H1 (cell line): ENCODE data around the gene SLC1A2. TPM values are rescaled to one million over a fixed set of nuclear protein-coding genes. Genes with fewer than 3 reads are reported as not detected.

Source experiments
- CTCF ChIA-PET: fragments of 300-600 bp; sonication (Branson Sonifier 250); formaldehyde crosslinking; loops from one replicate; lab custom pipeline; 2021; ENCODE audit not compliant: partially characterized antibody; lab: Charles Lee
- POLR2A ChIA-PET: fragments of 300-600 bp; sonication (Branson Sonifier 250); formaldehyde crosslinking; loops from one replicate; lab custom pipeline; 2021; ENCODE audit warnings: inconsistent platforms; ENCODE audit not compliant: partially characterized antibody; lab: Charles Lee
- DNase-seq, 2 experiments: peaks; one replicate each; pipeline versions ENCODE4 v3.0.0 to v3.0.0-alpha.2; 2010 to 2022; ENCODE audit warnings: low spot score in 2 of 2, low read depth in 1 of 2, mixed read lengths in 1 of 2
- FAIRE-seq: peaks from 2 replicates; lab custom pipeline; 2011; peaks lifted over from hg19 to GRCh38; lab: Jason Lieb, UNC
- H2AFZ ChIP-seq: 2 replicates; pipeline ENCODE4 v1.8.1; 2012; ENCODE audit warnings: low read length, inconsistent platforms
- H2AK5ac ChIP-seq: 2 replicates; pipeline ENCODE4 v1.6.1; 2013; ENCODE audit warnings: low read depth, low read length
- H2BK120ac ChIP-seq: replicated peaks from 2 replicates; pipeline ENCODE3; 2013; ENCODE audit warnings: low read depth, low read length, inconsistent platforms
- H2BK12ac ChIP-seq: 2 replicates; pipeline ENCODE4 v1.6.1; 2013; ENCODE audit warnings: low read depth, low read length
- H2BK15ac ChIP-seq: 2 replicates; pipeline ENCODE4 v1.6.1; 2013; ENCODE audit warnings: low read length
- H2BK20ac ChIP-seq: 2 replicates; pipeline ENCODE4 v1.6.1; 2013; ENCODE audit warnings: low read length
- H2BK5ac ChIP-seq: 2 replicates; pipeline ENCODE4 v1.6.1; 2013; ENCODE audit warnings: low read depth, low read length
- H3K14ac ChIP-seq: 2 replicates; pipeline ENCODE4 v1.6.1; 2013; ENCODE audit warnings: inconsistent platforms; ENCODE audit not compliant: insufficient read length
- H3K18ac ChIP-seq: 2 replicates; pipeline ENCODE4 v1.6.1; 2013; ENCODE audit warnings: low read length; ENCODE audit errors: extremely low read depth
- H3K23ac ChIP-seq: 2 replicates; pipeline ENCODE4 v1.6.1; 2013; ENCODE audit warnings: inconsistent platforms; ENCODE audit not compliant: insufficient read length
- H3K23me2 ChIP-seq: 2 replicates; pipeline ENCODE4 v1.6.1; 2013; ENCODE audit warnings: low read depth, low read length
- H3K27ac ChIP-seq: 2 replicates; pipeline ENCODE4 v1.6.1; 2011; ENCODE audit warnings: low read depth, low read length, inconsistent platforms
- H3K27me3 ChIP-seq, 4 experiments: replicated peaks in 1 of 4; 1 replicate in 1 of 4; 2 replicates in 3 of 4; pipeline versions ENCODE4 v1.6.1 to v1.8.1; 2011 to 2013; ENCODE audit warnings: low read length in 3 of 4, mild to moderate bottlenecking in 3 of 4, inconsistent platforms in 2 of 4, mixed read lengths in 2 of 4, moderate library complexity in 1 of 4; ENCODE audit not compliant: control insufficient read depth in 3 of 4, insufficient read depth in 3 of 4; ENCODE audit errors: extremely low read depth in 1 of 4
- H3K36me3 ChIP-seq, 4 experiments: 2 replicates each; pipeline versions ENCODE4 v1.6.1 to v1.8.1; 2011 to 2013; ENCODE audit warnings: mild to moderate bottlenecking in 4 of 4, low read length in 3 of 4, moderate library complexity in 2 of 4, control low read depth in 1 of 4, inconsistent platforms in 1 of 4; ENCODE audit not compliant: insufficient read depth in 4 of 4, control insufficient read depth in 2 of 4
- H3K4ac ChIP-seq: replicated peaks from 2 replicates; pipeline ENCODE3; 2013; ENCODE audit warnings: low read length, low read depth, mixed read lengths, inconsistent platforms; ENCODE audit not compliant: insufficient read length
- H3K4me1 ChIP-seq, 4 experiments: replicated peaks in 1 of 4; 1 replicate in 1 of 4; 2 replicates in 3 of 4; pipeline versions ENCODE4 v1.6.1 to v1.8.1; 2011 to 2013; ENCODE audit warnings: low read length in 3 of 4, inconsistent platforms in 2 of 4, mixed read lengths in 1 of 4; ENCODE audit not compliant: insufficient read depth in 4 of 4, control insufficient read depth in 3 of 4
- H3K4me2 ChIP-seq, 2 experiments: 2 replicates each; pipeline versions ENCODE4 v1.6.1 to v1.8.1; 2011 to 2013; ENCODE audit warnings: low read depth in 2 of 2, low read length in 2 of 2, control low read depth in 1 of 2, inconsistent platforms in 1 of 2, mild to moderate bottlenecking in 1 of 2; ENCODE audit not compliant: insufficient read depth in 1 of 2
- H3K4me3 ChIP-seq, 4 experiments: fragments of 200-600, 300-600 bp in 1 of 4; sonication (generic), shearing (Covaris generic), sonication (Bioruptor Twin) in 1 of 4; 2 replicates each; pipeline versions ENCODE4 v1.5.1 to v1.8.1; 2011 to 2016; ENCODE audit warnings: low read length in 4 of 4, low read depth in 3 of 4, control low read depth in 2 of 4, inconsistent platforms in 2 of 4, mild to moderate bottlenecking in 2 of 4, mixed read lengths in 1 of 4, moderate library complexity in 1 of 4; ENCODE audit not compliant: insufficient read depth in 2 of 4; ENCODE audit errors: extremely low read depth in 1 of 4
- H3K56ac ChIP-seq: replicated peaks from 2 replicates; pipeline ENCODE3; 2013; ENCODE audit warnings: low read depth, mild to moderate bottlenecking, mixed read lengths, low read length, inconsistent platforms; ENCODE audit not compliant: insufficient read length
- H3K79me1 ChIP-seq: 2 replicates; pipeline ENCODE4 v1.6.1; 2013; ENCODE audit warnings: low read depth, low read length, control low read depth
- H3K79me2 ChIP-seq, 2 experiments: 2 replicates each; pipeline versions ENCODE4 v1.6.1 to v1.8.1; 2012 to 2013; ENCODE audit warnings: low read length in 2 of 2, mild to moderate bottlenecking in 2 of 2, inconsistent platforms in 1 of 2; ENCODE audit not compliant: insufficient read depth in 2 of 2, control insufficient read depth in 1 of 2
- H3K9ac ChIP-seq, 4 experiments: replicated peaks in 1 of 4; 1 replicate in 1 of 4; 2 replicates in 3 of 4; pipeline versions ENCODE4 v1.6.1 to v1.8.1; 2011 to 2013; ENCODE audit warnings: low read depth in 3 of 4, low read length in 3 of 4, control low read depth in 2 of 4, mild to moderate bottlenecking in 2 of 4, moderate library complexity in 2 of 4, inconsistent platforms in 1 of 4; ENCODE audit errors: extremely low read depth in 1 of 4
- H3K9me3 ChIP-seq, 2 experiments: 2 replicates each; pipeline versions ENCODE4 v1.6.1 to v1.8.1; 2012 to 2013; ENCODE audit warnings: mild to moderate bottlenecking in 2 of 2, moderate library complexity in 2 of 2, control low read depth in 1 of 2, inconsistent platforms in 1 of 2, low read depth in 1 of 2, low read length in 1 of 2, mixed read lengths in 1 of 2; ENCODE audit not compliant: insufficient read depth in 2 of 2
- H4K20me1 ChIP-seq, 2 experiments: replicated peaks in 1 of 2; 2 replicates each; pipeline versions ENCODE3 to v1.8.1; 2011 to 2013; ENCODE audit warnings: inconsistent platforms in 2 of 2, low read length in 2 of 2, mild to moderate bottlenecking in 1 of 2; ENCODE audit not compliant: insufficient read depth in 2 of 2, control insufficient read depth in 1 of 2
- H4K5ac ChIP-seq: 2 replicates; pipeline ENCODE4 v1.6.1; 2013; ENCODE audit warnings: low read length, low read depth, mixed read lengths, inconsistent platforms; ENCODE audit not compliant: insufficient read length
- H4K8ac ChIP-seq: 2 replicates; pipeline ENCODE4 v1.8.0; 2013; ENCODE audit warnings: mild to moderate bottlenecking, moderate library complexity, low read length, inconsistent platforms; ENCODE audit not compliant: insufficient read depth; ENCODE audit errors: extremely low read depth
- H4K91ac ChIP-seq: replicated peaks from 2 replicates; pipeline ENCODE3; 2013; ENCODE audit warnings: low read length, mixed read lengths, inconsistent platforms; ENCODE audit not compliant: insufficient read length
- ASH2L ChIP-seq: fragments of 200-600, 300-600 bp; sonication (generic); IDR thresholded peaks from one replicate; pipeline ENCODE4 v1.7.1; 2017; ENCODE audit warnings: low read length
- BCL11A ChIP-seq, 2 experiments: IDR thresholded peaks; one replicate each; pipeline ENCODE4 v1.6.1; 2011; ENCODE audit warnings: low read depth in 2 of 2, low read length in 2 of 2, mild to moderate bottlenecking in 2 of 2
- CHD1 ChIP-seq: IDR thresholded peaks from 2 replicates; pipeline ENCODE4 v1.6.1; 2012; ENCODE audit warnings: low read depth, low read length, improper control_type of control experiment
- CTCF ChIP-seq, 3 experiments: IDR thresholded peaks; 1 replicate in 2 of 3; 2 replicates in 1 of 3; pipeline versions ENCODE4 v1.5.1 to v1.6.1; 2011; ENCODE audit warnings: low read length in 3 of 3, mild to moderate bottlenecking in 3 of 3, inconsistent platforms in 2 of 3, low read depth in 1 of 3, moderate library complexity in 1 of 3; ENCODE audit not compliant: insufficient read depth in 1 of 3; ENCODE audit errors: control extremely low read depth in 1 of 3
- FOSL1 ChIP-seq: IDR thresholded peaks from 2 replicates; pipeline ENCODE4 v1.6.1; 2011; ENCODE audit warnings: mild to moderate bottlenecking, low read depth, low read length, moderate library complexity; ENCODE audit not compliant: insufficient read depth
- GTF2F1 ChIP-seq: IDR thresholded peaks from 2 replicates; pipeline ENCODE4 v1.6.1; 2012; ENCODE audit warnings: low read depth, low read length, improper control_type of control experiment, borderline replicate concordance
- JUND ChIP-seq: IDR thresholded peaks from 2 replicates; pipeline ENCODE4 v1.6.1; 2011; ENCODE audit warnings: mild to moderate bottlenecking, improper control_type of control experiment, low read length
- KDM5A ChIP-seq: fragments of 200-600 bp; IDR thresholded peaks from 2 replicates; pipeline ENCODE4 v1.7.1; 2012; ENCODE audit warnings: mild to moderate bottlenecking, low read length, inconsistent platforms, mixed read lengths
- PHF8 ChIP-seq: fragments of 200-600 bp; sonication (generic); conservative IDR thresholded peaks from 2 replicates; pipeline ENCODE4 v1.7.1; 2012; ENCODE audit warnings: low read depth, mild to moderate bottlenecking, inconsistent platforms, low read length, moderate library complexity
- SP2 ChIP-seq: IDR thresholded peaks from 2 replicates; pipeline ENCODE4 v1.6.1; 2012; ENCODE audit warnings: mild to moderate bottlenecking, low read length, inconsistent platforms
- TCF12 ChIP-seq: IDR thresholded peaks from 2 replicates; pipeline ENCODE4 v1.6.1; 2011; ENCODE audit warnings: low read depth, mild to moderate bottlenecking, low read length
- WGBS, 2 experiments: shearing (Covaris generic) in 1 of 2; methylation state at CpG; one replicate each; pipeline versions ENCODE4 v1.1.6 to v1.1.7; 2013 to 2015; ENCODE audit warnings: low lambda C conversion rate in 2 of 2, mixed read lengths in 2 of 2, inconsistent platforms in 1 of 2, low coverage in 1 of 2, missing lambda C conversion rate in 1 of 2; ENCODE audit not compliant: insufficient replicate concordance in 2 of 2, insufficient coverage in 1 of 2, insufficient read length in 1 of 2; ENCODE audit errors: extremely low coverage in 1 of 2, missing lambda C conversion rate in 1 of 2; 5-methylcytosine and 5-hydroxymethylcytosine counted together
- polyA plus RNA-seq, 7 experiments: library from polyadenylated mRNA; depleted of rRNA in 3 of 7; stranded (reverse) in 5 of 7; unstranded in 2 of 7; fragments of >200 nt in 5 of 7; fragments of 200-250 nt in 2 of 7; gene quantifications; 1 replicate in 5 of 7; 2 replicates in 1 of 7; 4 replicates in 1 of 7; pipeline versions ENCODE4 v1.2.1 to v1.2.3, GENCODE V29; 2011 to 2013; ENCODE audit warnings: missing spikeins in 2 of 7, mixed read lengths in 2 of 7
- total RNA-seq: library from RNA; stranded (reverse); fragmentation: NEBNext Ultra II Directional; extraction: Animal tissue kit (Norgen Biotek cat#: 25700); gene quantifications from 2 replicates; pipeline ENCODE4 v1.2.1, GENCODE V29; 2021
- TF ChIP-seq, protein P1 (sequence below): IDR thresholded peaks from 2 replicates; pipeline ENCODE4 v1.6.1; 2011; ENCODE audit warnings: low read depth, mild to moderate bottlenecking, low read length; ENCODE audit not compliant: insufficient read depth

SLC1A2 gene
- total and polyA plus RNA-seq, 2 of the 8 experiments (the other 6 are each of a cell fraction or from before 2014, with no cell fraction given), result 0.57 to 1.2 TPM

GRCh38 chr11:35206616-35207015 is 212.7 kb downstream of the SLC1A2 start:
- Histone ChIP-seq H3K27me3 (no peaks in the 10 kb centered on the region), H4K5ac (no peak overlapping the region), H3K56ac (no peak overlapping the region), H2AK5ac (no peak overlapping the region), H3K27ac (no peak overlapping the region), H3K4me1 (peaks cover 0 to 6% (median 0%) of the 10 kb centered on the region in 4 experiments; a peak in 2 of 7 replicates), H3K4me2 (no peak overlapping the region), H3K23me2 (no peaks in the 10 kb centered on the region), H3K79me2 (no peaks in the 10 kb centered on the region), H2BK5ac (no peak overlapping the region), H3K23ac (no peak overlapping the region), H3K14ac (no peak overlapping the region), H2BK15ac (no peak overlapping the region), H2BK12ac (no peak overlapping the region), H3K4me3 (no peak overlapping the region), H3K9me3 (no peaks in the 10 kb centered on the region), H3K9ac (no peak overlapping the region), H3K36me3 (no peaks in the 10 kb centered on the region), H2AFZ (no peak overlapping the region), H2BK20ac (no peak overlapping the region), H4K20me1 (no peaks in the 10 kb centered on the region), H3K4ac (no peak overlapping the region), H3K79me1 (no peaks in the 10 kb centered on the region), H3K18ac (no peak overlapping the region), H4K8ac (no peak overlapping the region), H2BK120ac (no peak overlapping the region), H4K91ac (no peak overlapping the region)
- WGBS, 2 experiments, result no CpG with 5 or more reads among the region's 1 CpG
- ChIA-PET POLR2A (no interaction called here), CTCF (no interaction called here)
- FAIRE-seq (no peak), DNase-seq (no peak)
- TF ChIP-seq KDM5A, result no peak
- no peak for TF ChIP-seq SP2
- no peak for TF ChIP-seq JUND
- TF ChIP-seq CTCF (IDR thresholded peaks at IDR 0.05; ENCODE audit: control extremely low read depth in 1 of 3, insufficient read depth in 1 of 3, low read depth in 1 of 3, low read length in 3 of 3), result no peak
- TF ChIP-seq BCL11A (IDR thresholded peaks at IDR 0.05; ENCODE audit: low read depth in 2 of 2, low read length in 2 of 2), result no peak
- TF ChIP-seq CHD1, result no peak
- no peak for TF ChIP-seq GTF2F1
- TF ChIP-seq, protein P1, sequence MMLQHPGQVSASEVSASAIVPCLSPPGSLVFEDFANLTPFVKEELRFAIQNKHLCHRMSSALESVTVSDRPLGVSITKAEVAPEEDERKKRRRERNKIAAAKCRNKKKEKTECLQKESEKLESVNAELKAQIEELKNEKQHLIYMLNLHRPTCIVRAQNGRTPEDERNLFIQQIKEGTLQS, result no peak
- no peak for TF ChIP-seq PHF8
- TF ChIP-seq ASH2L, result no peak
- TF ChIP-seq FOSL1, result no peak
- no peak for TF ChIP-seq TCF12
